H1 (cell line): ENCODE measurements around the gene SIGLEC10. TPM values are rescaled to one million over a fixed set of nuclear protein-coding genes. Genes with fewer than 3 reads are reported as not detected.

ENCODE experiments used
- CTCF ChIA-PET: fragments of 300-600 bp; sonication (Branson Sonifier 250); formaldehyde crosslinking; loops from one replicate; lab custom pipeline; 2021; ENCODE audit not compliant: partially characterized antibody; lab: Charles Lee
- POLR2A ChIA-PET: fragments of 300-600 bp; sonication (Branson Sonifier 250); formaldehyde crosslinking; loops from one replicate; lab custom pipeline; 2021; ENCODE audit warnings: inconsistent platforms; ENCODE audit not compliant: partially characterized antibody; lab: Charles Lee
- DNase-seq, 2 experiments: peaks; one replicate each; pipeline versions ENCODE4 v3.0.0 to v3.0.0-alpha.2; 2010 to 2022; ENCODE audit warnings: low spot score in 2 of 2, low read depth in 1 of 2, mixed read lengths in 1 of 2
- FAIRE-seq: peaks from 2 replicates; lab custom pipeline; 2011; peaks lifted over from hg19 to GRCh38; lab: Jason Lieb, UNC
- H2AFZ ChIP-seq: 2 replicates; pipeline ENCODE4 v1.8.1; 2012; ENCODE audit warnings: low read length, inconsistent platforms
- H2AK5ac ChIP-seq: 2 replicates; pipeline ENCODE4 v1.6.1; 2013; ENCODE audit warnings: low read depth, low read length
- H2BK120ac ChIP-seq: replicated peaks from 2 replicates; pipeline ENCODE3; 2013; ENCODE audit warnings: low read depth, low read length, inconsistent platforms
- H2BK12ac ChIP-seq: 2 replicates; pipeline ENCODE4 v1.6.1; 2013; ENCODE audit warnings: low read depth, low read length
- H2BK15ac ChIP-seq: 2 replicates; pipeline ENCODE4 v1.6.1; 2013; ENCODE audit warnings: low read length
- H2BK20ac ChIP-seq: 2 replicates; pipeline ENCODE4 v1.6.1; 2013; ENCODE audit warnings: low read length
- H2BK5ac ChIP-seq: 2 replicates; pipeline ENCODE4 v1.6.1; 2013; ENCODE audit warnings: low read depth, low read length
- H3K14ac ChIP-seq: 2 replicates; pipeline ENCODE4 v1.6.1; 2013; ENCODE audit warnings: inconsistent platforms; ENCODE audit not compliant: insufficient read length
- H3K18ac ChIP-seq: 2 replicates; pipeline ENCODE4 v1.6.1; 2013; ENCODE audit warnings: low read length; ENCODE audit errors: extremely low read depth
- H3K23ac ChIP-seq: 2 replicates; pipeline ENCODE4 v1.6.1; 2013; ENCODE audit warnings: inconsistent platforms; ENCODE audit not compliant: insufficient read length
- H3K23me2 ChIP-seq: 2 replicates; pipeline ENCODE4 v1.6.1; 2013; ENCODE audit warnings: low read depth, low read length
- H3K27ac ChIP-seq: 2 replicates; pipeline ENCODE4 v1.6.1; 2011; ENCODE audit warnings: low read depth, low read length, inconsistent platforms
- H3K27me3 ChIP-seq, 4 experiments: replicated peaks in 1 of 4; 1 replicate in 1 of 4; 2 replicates in 3 of 4; pipeline versions ENCODE4 v1.6.1 to v1.8.1; 2011 to 2013; ENCODE audit warnings: low read length in 3 of 4, mild to moderate bottlenecking in 3 of 4, inconsistent platforms in 2 of 4, mixed read lengths in 2 of 4, moderate library complexity in 1 of 4; ENCODE audit not compliant: control insufficient read depth in 3 of 4, insufficient read depth in 3 of 4; ENCODE audit errors: extremely low read depth in 1 of 4
- H3K36me3 ChIP-seq, 4 experiments: 2 replicates each; pipeline versions ENCODE4 v1.6.1 to v1.8.1; 2011 to 2013; ENCODE audit warnings: mild to moderate bottlenecking in 4 of 4, low read length in 3 of 4, moderate library complexity in 2 of 4, control low read depth in 1 of 4, inconsistent platforms in 1 of 4; ENCODE audit not compliant: insufficient read depth in 4 of 4, control insufficient read depth in 2 of 4
- H3K4ac ChIP-seq: replicated peaks from 2 replicates; pipeline ENCODE3; 2013; ENCODE audit warnings: low read length, low read depth, mixed read lengths, inconsistent platforms; ENCODE audit not compliant: insufficient read length
- H3K4me1 ChIP-seq, 4 experiments: replicated peaks in 1 of 4; 1 replicate in 1 of 4; 2 replicates in 3 of 4; pipeline versions ENCODE4 v1.6.1 to v1.8.1; 2011 to 2013; ENCODE audit warnings: low read length in 3 of 4, inconsistent platforms in 2 of 4, mixed read lengths in 1 of 4; ENCODE audit not compliant: insufficient read depth in 4 of 4, control insufficient read depth in 3 of 4
- H3K4me2 ChIP-seq, 2 experiments: 2 replicates each; pipeline versions ENCODE4 v1.6.1 to v1.8.1; 2011 to 2013; ENCODE audit warnings: low read depth in 2 of 2, low read length in 2 of 2, control low read depth in 1 of 2, inconsistent platforms in 1 of 2, mild to moderate bottlenecking in 1 of 2; ENCODE audit not compliant: insufficient read depth in 1 of 2
- H3K4me3 ChIP-seq, 4 experiments: fragments of 200-600, 300-600 bp in 1 of 4; sonication (generic), shearing (Covaris generic), sonication (Bioruptor Twin) in 1 of 4; 2 replicates each; pipeline versions ENCODE4 v1.5.1 to v1.8.1; 2011 to 2016; ENCODE audit warnings: low read length in 4 of 4, low read depth in 3 of 4, control low read depth in 2 of 4, inconsistent platforms in 2 of 4, mild to moderate bottlenecking in 2 of 4, mixed read lengths in 1 of 4, moderate library complexity in 1 of 4; ENCODE audit not compliant: insufficient read depth in 2 of 4; ENCODE audit errors: extremely low read depth in 1 of 4
- H3K56ac ChIP-seq: replicated peaks from 2 replicates; pipeline ENCODE3; 2013; ENCODE audit warnings: low read depth, mild to moderate bottlenecking, mixed read lengths, low read length, inconsistent platforms; ENCODE audit not compliant: insufficient read length
- H3K79me1 ChIP-seq: 2 replicates; pipeline ENCODE4 v1.6.1; 2013; ENCODE audit warnings: low read depth, low read length, control low read depth
- H3K79me2 ChIP-seq, 2 experiments: 2 replicates each; pipeline versions ENCODE4 v1.6.1 to v1.8.1; 2012 to 2013; ENCODE audit warnings: low read length in 2 of 2, mild to moderate bottlenecking in 2 of 2, inconsistent platforms in 1 of 2; ENCODE audit not compliant: insufficient read depth in 2 of 2, control insufficient read depth in 1 of 2
- H3K9ac ChIP-seq, 4 experiments: replicated peaks in 1 of 4; 1 replicate in 1 of 4; 2 replicates in 3 of 4; pipeline versions ENCODE4 v1.6.1 to v1.8.1; 2011 to 2013; ENCODE audit warnings: low read depth in 3 of 4, low read length in 3 of 4, control low read depth in 2 of 4, mild to moderate bottlenecking in 2 of 4, moderate library complexity in 2 of 4, inconsistent platforms in 1 of 4; ENCODE audit errors: extremely low read depth in 1 of 4
- H3K9me3 ChIP-seq, 2 experiments: 2 replicates each; pipeline versions ENCODE4 v1.6.1 to v1.8.1; 2012 to 2013; ENCODE audit warnings: mild to moderate bottlenecking in 2 of 2, moderate library complexity in 2 of 2, control low read depth in 1 of 2, inconsistent platforms in 1 of 2, low read depth in 1 of 2, low read length in 1 of 2, mixed read lengths in 1 of 2; ENCODE audit not compliant: insufficient read depth in 2 of 2
- H4K20me1 ChIP-seq, 2 experiments: replicated peaks in 1 of 2; 2 replicates each; pipeline versions ENCODE3 to v1.8.1; 2011 to 2013; ENCODE audit warnings: inconsistent platforms in 2 of 2, low read length in 2 of 2, mild to moderate bottlenecking in 1 of 2; ENCODE audit not compliant: insufficient read depth in 2 of 2, control insufficient read depth in 1 of 2
- H4K5ac ChIP-seq: 2 replicates; pipeline ENCODE4 v1.6.1; 2013; ENCODE audit warnings: low read length, low read depth, mixed read lengths, inconsistent platforms; ENCODE audit not compliant: insufficient read length
- H4K8ac ChIP-seq: 2 replicates; pipeline ENCODE4 v1.8.0; 2013; ENCODE audit warnings: mild to moderate bottlenecking, moderate library complexity, low read length, inconsistent platforms; ENCODE audit not compliant: insufficient read depth; ENCODE audit errors: extremely low read depth
- H4K91ac ChIP-seq: replicated peaks from 2 replicates; pipeline ENCODE3; 2013; ENCODE audit warnings: low read length, mixed read lengths, inconsistent platforms; ENCODE audit not compliant: insufficient read length
- ATF2 ChIP-seq: IDR thresholded peaks from 2 replicates; pipeline ENCODE4 v1.6.1; 2012; ENCODE audit warnings: low read length, inconsistent platforms
- HDAC2 ChIP-seq, 2 experiments: fragments of 300-600 bp in 1 of 2; sonication (generic) in 1 of 2; IDR thresholded peaks; 2 replicates each; pipeline ENCODE4 v1.6.1; 2011 to 2012; ENCODE audit warnings: low read depth in 2 of 2, low read length in 2 of 2, mild to moderate bottlenecking in 2 of 2, moderate library complexity in 2 of 2, borderline replicate concordance in 1 of 2, inconsistent platforms in 1 of 2
- KDM4A ChIP-seq: IDR thresholded peaks from one replicate; pipeline ENCODE4 v1.7.1; 2012; ENCODE audit warnings: low read depth, mild to moderate bottlenecking, moderate library complexity, low read length, inconsistent platforms; ENCODE audit not compliant: severe bottlenecking
- WGBS, 2 experiments: shearing (Covaris generic) in 1 of 2; methylation state at CpG; one replicate each; pipeline versions ENCODE4 v1.1.6 to v1.1.7; 2013 to 2015; ENCODE audit warnings: low lambda C conversion rate in 2 of 2, mixed read lengths in 2 of 2, inconsistent platforms in 1 of 2, low coverage in 1 of 2, missing lambda C conversion rate in 1 of 2; ENCODE audit not compliant: insufficient replicate concordance in 2 of 2, insufficient coverage in 1 of 2, insufficient read length in 1 of 2; ENCODE audit errors: extremely low coverage in 1 of 2, missing lambda C conversion rate in 1 of 2; 5-methylcytosine and 5-hydroxymethylcytosine counted together
- long read RNA-seq, 2 experiments: library from RNA in 1 of 2; library from capped mRNA in 1 of 2; stranded (forward); transcript quantifications; one replicate each; pipeline ENCODE4 v2.0.0, GENCODE V29; 2021; ENCODE audit warnings: inconsistent platforms in 1 of 2
- polyA minus RNA-seq, 3 experiments: library from RNA; depleted of rRNA, polyadenylated mRNA; stranded (reverse); fragments of >200 nt; gene quantifications; 1 replicate in 2 of 3; 2 replicates in 1 of 3; pipeline ENCODE4 v1.2.3, GENCODE V29; 2011
- polyA plus RNA-seq, 7 experiments: library from polyadenylated mRNA; depleted of rRNA in 3 of 7; stranded (reverse) in 5 of 7; unstranded in 2 of 7; fragments of >200 nt in 5 of 7; fragments of 200-250 nt in 2 of 7; gene quantifications; 1 replicate in 5 of 7; 2 replicates in 1 of 7; 4 replicates in 1 of 7; pipeline versions ENCODE4 v1.2.1 to v1.2.3, GENCODE V29; 2011 to 2013; ENCODE audit warnings: missing spikeins in 2 of 7, mixed read lengths in 2 of 7
- total RNA-seq: library from RNA; stranded (reverse); fragmentation: NEBNext Ultra II Directional; extraction: Animal tissue kit (Norgen Biotek cat#: 25700); gene quantifications from 2 replicates; pipeline ENCODE4 v1.2.1, GENCODE V29; 2021
- TF ChIP-seq, protein P1 (sequence below): IDR thresholded peaks from 2 replicates; pipeline ENCODE4 v1.6.1; 2012; ENCODE audit warnings: inconsistent platforms

SIGLEC10 gene, protein sequence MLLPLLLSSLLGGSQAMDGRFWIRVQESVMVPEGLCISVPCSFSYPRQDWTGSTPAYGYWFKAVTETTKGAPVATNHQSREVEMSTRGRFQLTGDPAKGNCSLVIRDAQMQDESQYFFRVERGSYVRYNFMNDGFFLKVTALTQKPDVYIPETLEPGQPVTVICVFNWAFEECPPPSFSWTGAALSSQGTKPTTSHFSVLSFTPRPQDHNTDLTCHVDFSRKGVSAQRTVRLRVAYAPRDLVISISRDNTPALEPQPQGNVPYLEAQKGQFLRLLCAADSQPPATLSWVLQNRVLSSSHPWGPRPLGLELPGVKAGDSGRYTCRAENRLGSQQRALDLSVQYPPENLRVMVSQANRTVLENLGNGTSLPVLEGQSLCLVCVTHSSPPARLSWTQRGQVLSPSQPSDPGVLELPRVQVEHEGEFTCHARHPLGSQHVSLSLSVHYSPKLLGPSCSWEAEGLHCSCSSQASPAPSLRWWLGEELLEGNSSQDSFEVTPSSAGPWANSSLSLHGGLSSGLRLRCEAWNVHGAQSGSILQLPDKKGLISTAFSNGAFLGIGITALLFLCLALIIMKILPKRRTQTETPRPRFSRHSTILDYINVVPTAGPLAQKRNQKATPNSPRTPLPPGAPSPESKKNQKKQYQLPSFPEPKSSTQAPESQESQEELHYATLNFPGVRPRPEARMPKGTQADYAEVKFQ
- not detected in 2 replicates for total RNA-seq
- polyA plus RNA-seq (2011; rRNA removed): 0.06 TPM in 1 of 2 replicates, not detected in the other
- 0.05 TPM for polyA plus RNA-seq (2011; cell fraction: cytosol; rRNA removed)
- polyA plus RNA-seq (2011; cell fraction: nucleus; rRNA removed): not detected
- 0.68 to 1.4 TPM (median 0.97 TPM) in 4 replicates for polyA plus RNA-seq (2012, experiment 1 of 2)
- polyA plus RNA-seq (2012, experiment 2 of 2): 0.33 TPM
- 0.08 TPM for polyA plus RNA-seq (2013, experiment 1 of 2)
- polyA plus RNA-seq (2013, experiment 2 of 2): 0.04 TPM
- polyA minus RNA-seq (2011; rRNA and poly(A)+ RNA removed): not detected in 2 replicates
- polyA minus RNA-seq (2011; cell fraction: cytosol; rRNA and poly(A)+ RNA removed): not detected
- not detected for polyA minus RNA-seq (2011; cell fraction: nucleus; rRNA and poly(A)+ RNA removed)
- long read RNA-seq, experiment 1: 0 reads
- long read RNA-seq, experiment 2: 0 reads

DNA sequence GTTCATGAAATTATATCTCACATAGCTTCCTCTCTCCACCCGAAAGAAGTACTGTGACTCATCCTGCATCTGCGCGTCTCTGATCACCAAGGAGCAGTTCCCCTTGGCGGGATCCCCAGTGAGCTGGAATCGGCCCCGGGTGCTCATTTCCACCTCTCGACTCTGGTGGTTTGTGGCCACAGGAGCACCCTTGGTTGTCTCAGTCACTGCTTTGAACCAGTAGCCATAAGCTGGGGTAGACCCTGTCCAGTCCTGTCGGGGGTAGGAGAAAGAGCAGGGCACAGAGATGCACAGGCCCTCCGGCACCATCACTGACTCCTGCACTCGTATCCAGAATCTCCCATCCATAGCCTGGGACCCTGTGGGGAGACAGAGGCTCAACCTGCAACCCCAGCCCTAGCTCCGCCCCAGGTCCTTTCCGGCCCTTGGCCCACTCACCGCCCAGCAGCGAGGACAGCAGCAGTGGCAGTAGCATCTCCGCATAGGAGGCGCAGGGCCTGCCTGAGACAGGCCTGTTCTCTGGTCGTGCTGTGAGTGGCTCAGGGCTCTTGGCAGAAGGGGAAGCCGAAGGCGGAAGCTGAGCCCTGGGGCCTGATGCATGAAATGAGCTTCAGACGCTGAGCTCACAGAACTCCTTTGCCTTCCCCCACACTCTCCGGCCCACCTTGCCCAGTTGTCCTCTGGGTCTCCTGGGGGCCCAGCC is at the start of gene SIGLEC10:
Gene SIGLEC10, minus strand, starts transcription at position 536 of the 703 bp plus-strand sequence. Its CDS starts 61 bp downstream, at position 475.
- no peak within 1 kb of the TSS for H3K4me3 ChIP-seq
- H3K4me2 ChIP-seq: no peak within 1 kb of the TSS
- no peaks in the 10 kb centered on the region for H3K9me3 ChIP-seq
- H2BK15ac ChIP-seq: no peak within 1 kb of the TSS
- H2AK5ac ChIP-seq: no peak within 1 kb of the TSS
- no peak within 1 kb of the TSS for H2BK12ac ChIP-seq
- DNase-seq: no peak
- no peak within 1 kb of the TSS for H2BK20ac ChIP-seq
- H3K14ac ChIP-seq: no peak within 1 kb of the TSS
- no peaks in the 10 kb centered on the region for H3K36me3 ChIP-seq
- no peaks in the 10 kb centered on the region for H4K20me1 ChIP-seq
- CTCF ChIA-PET: interaction anchor here (0.6 to 6.7 kb wide), 11 partner anchors 7 to 286 kb away, joined by 3 to 58 read pairs (median 4); partner anchors contain the start of gene NKG7
- H3K4me1 ChIP-seq: peaks cover 0 to 11% (median 3%) of the 10 kb centered on the region in 4 experiments; a peak in 2 of 7 replicates
- H3K23ac ChIP-seq: no peak within 1 kb of the TSS
- no peak within 1 kb of the TSS for H3K56ac ChIP-seq
- H3K23me2 ChIP-seq: peaks cover 2% of the 10 kb centered on the region; the same call in 1 of the 2 replicates
- H4K5ac ChIP-seq: no peak within 1 kb of the TSS
- no peak for FAIRE-seq
- no peak within 1 kb of the TSS for H2AFZ ChIP-seq
- no peak within 1 kb of the TSS for H2BK5ac ChIP-seq
- H3K79me1 ChIP-seq: no peaks in the 10 kb centered on the region
- WGBS, 2 experiments: 91% methylated on average over 21 of the region's 21 CpGs; no CpG with 5 or more reads in 1 of the 2 experiments
- peak within 1 kb of the TSS; percentile 36; the same call in 1 of the 2 replicates for H4K8ac ChIP-seq
- no peak within 1 kb of the TSS for H4K91ac ChIP-seq
- no peak within 1 kb of the TSS; the same call in 1 of the 2 replicates for H3K18ac ChIP-seq
- no peak within 1 kb of the TSS for H3K27ac ChIP-seq
- H2BK120ac ChIP-seq: no peak within 1 kb of the TSS
- POLR2A ChIA-PET: interaction anchor here (0.6 to 2.0 kb wide), 3 partner anchors 9 to 486 kb away, joined by 3 to 9 read pairs (median 4); no protein-coding TSS in a partner anchor
- no peak within 1 kb of the TSS for H3K9ac ChIP-seq
- H3K27me3 ChIP-seq: peaks cover 0 to 5% (median 2%) of the 10 kb centered on the region in 4 experiments; a peak in 3 of 7 replicates
- H3K4ac ChIP-seq: no peak within 1 kb of the TSS
- no peaks in the 10 kb centered on the region for H3K79me2 ChIP-seq
- TF ChIP-seq ATF2: no peak
- TF ChIP-seq HDAC2 (IDR thresholded peaks at IDR 0.05; ENCODE audit: borderline replicate concordance in 1 of 2, low read depth in 2 of 2, low read length in 2 of 2): no peak
- TF ChIP-seq, protein P1, sequence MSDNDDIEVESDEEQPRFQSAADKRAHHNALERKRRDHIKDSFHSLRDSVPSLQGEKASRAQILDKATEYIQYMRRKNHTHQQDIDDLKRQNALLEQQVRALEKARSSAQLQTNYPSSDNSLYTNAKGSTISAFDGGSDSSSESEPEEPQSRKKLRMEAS: no peak
- no peak for TF ChIP-seq KDM4A
